ENCODE data around the gene TRAPPC3L.

TRAPPC3L gene

GRCh38 chr6:116482780-116483179, 62.7 kb downstream of the TRAPPC3L start:
- Histone ChIP-seq H3K9ac (ENCODE audit: low read length) (no peak overlapping the region), H3K27ac (ENCODE audit: low read length) (no peak overlapping the region), H3K4me2 (ENCODE audit: low read depth, low read length) (peak overlapping the region; percentile 49), H3K9me2 (replicated peaks; ENCODE audit: insufficient read depth, low read length) (no peaks in the 10 kb centered on the region), H3K4me1 (ENCODE audit: low read length) (peaks cover 20% of the 10 kb centered on the region), H4K20me1 (ENCODE audit: insufficient read depth, low read length) (no peaks in the 10 kb centered on the region), H2AFZ (ENCODE audit: low read length) (no peak overlapping the region), H3F3A (ENCODE audit: insufficient read depth, low read length) (no peaks in the 10 kb centered on the region), H3K36me3 (replicated peaks; ENCODE audit: insufficient read depth, low read length) (no peaks in the 10 kb centered on the region), H3K9me3 (replicated peaks; ENCODE audit: insufficient read depth, low read length) (no peaks in the 10 kb centered on the region), H3K79me2 (ENCODE audit: low read length) (no peaks in the 10 kb centered on the region), H3K4me3 (ENCODE audit: low read length) (no peak overlapping the region), H3K27me3 (replicated peaks; ENCODE audit: insufficient read depth, low read length) (no peaks in the 10 kb centered on the region)
- TF ChIP-seq EZH2 (optimal IDR thresholded peaks at IDR 0.05; ENCODE audit: low read depth, low read length), result no peak
- TF ChIP-seq CTCF (IDR thresholded peaks at IDR 0.05; ENCODE audit: low read length), result no peak
- TF ChIP-seq EZH2phosphoT487 (IDR thresholded peaks at IDR 0.05; ENCODE audit: low read length), result no peak
- peak; percentile 29 for DNase-seq

- Histone ChIP-seq H3K27ac (ENCODE audit: low read length) (no peak overlapping the region; the same call in 1 of the 2 replicates), H3K9me3 (replicated peaks; ENCODE audit: insufficient read depth, low read length) (no peaks in the 10 kb centered on the region), H3K4me1 (ENCODE audit: low read length) (peaks cover 13% of the 10 kb centered on the region), H3K36me3 (replicated peaks; ENCODE audit: insufficient read depth, low read length) (no peaks in the 10 kb centered on the region), H3K4me2 (ENCODE audit: low read depth, low read length) (peak overlapping the region; percentile 81), H4K20me1 (ENCODE audit: insufficient read depth, low read length) (no peaks in the 10 kb centered on the region), H3K4me3 (ENCODE audit: low read length) (peak overlapping the region; percentile 43), H3K9ac (ENCODE audit: low read length) (peak overlapping the region; percentile 9; the same call in 1 of the 2 replicates), H3K79me2 (ENCODE audit: low read length) (no peaks in the 10 kb centered on the region), H3F3A (ENCODE audit: insufficient read depth, low read length) (peaks cover 6% of the 10 kb centered on the region), H3K27me3 (replicated peaks; ENCODE audit: insufficient read depth, low read length) (no peaks in the 10 kb centered on the region), H2AFZ (ENCODE audit: low read length) (peak overlapping the region; percentile 44; the same call in 1 of the 2 replicates), H3K9me2 (replicated peaks; ENCODE audit: insufficient read depth, low read length) (no peaks in the 10 kb centered on the region)
- TF ChIP-seq CTCF (IDR thresholded peaks at IDR 0.05; ENCODE audit: low read length) (no peak), EZH2phosphoT487 (IDR thresholded peaks at IDR 0.05; ENCODE audit: low read length) (no peak), EZH2 (optimal IDR thresholded peaks at IDR 0.05; ENCODE audit: low read depth, low read length) (no peak)
- DNase-seq, result peak; percentile 48
These were observed 69.3 kb downstream of the TRAPPC3L start for GRCh38 chr6:116476002-116476678.

- Histone ChIP-seq H4K20me1 (ENCODE audit: insufficient read depth, low read length) (no peaks in the 10 kb centered on the region), H3K27me3 (replicated peaks; ENCODE audit: insufficient read depth, low read length) (no peaks in the 10 kb centered on the region), H2AFZ (ENCODE audit: low read length) (no peak overlapping the region), H3K9me2 (replicated peaks; ENCODE audit: insufficient read depth, low read length) (no peaks in the 10 kb centered on the region), H3K9ac (ENCODE audit: low read length) (no peak overlapping the region), H3K79me2 (ENCODE audit: low read length) (no peaks in the 10 kb centered on the region), H3K9me3 (replicated peaks; ENCODE audit: insufficient read depth, low read length) (no peaks in the 10 kb centered on the region), H3K4me2 (ENCODE audit: low read depth, low read length) (peak overlapping the region; percentile 81), H3K4me1 (ENCODE audit: low read length) (peaks cover 13% of the 10 kb centered on the region), H3K27ac (ENCODE audit: low read length) (no peak overlapping the region), H3F3A (ENCODE audit: insufficient read depth, low read length) (peaks cover 6% of the 10 kb centered on the region), H3K36me3 (replicated peaks; ENCODE audit: insufficient read depth, low read length) (no peaks in the 10 kb centered on the region), H3K4me3 (ENCODE audit: low read length) (no peak overlapping the region)
- no peak for DNase-seq
- TF ChIP-seq EZH2 (optimal IDR thresholded peaks at IDR 0.05; ENCODE audit: low read depth, low read length), result no peak
- TF ChIP-seq EZH2phosphoT487 (IDR thresholded peaks at IDR 0.05; ENCODE audit: low read length), result no peak
- TF ChIP-seq CTCF (IDR thresholded peaks at IDR 0.05; ENCODE audit: low read length), result no peak
These were observed 70.3 kb downstream of the TRAPPC3L start for GRCh38 chr6:116475141-116475540.
